ENCODE data around the gene MOB3B.

DNA sequence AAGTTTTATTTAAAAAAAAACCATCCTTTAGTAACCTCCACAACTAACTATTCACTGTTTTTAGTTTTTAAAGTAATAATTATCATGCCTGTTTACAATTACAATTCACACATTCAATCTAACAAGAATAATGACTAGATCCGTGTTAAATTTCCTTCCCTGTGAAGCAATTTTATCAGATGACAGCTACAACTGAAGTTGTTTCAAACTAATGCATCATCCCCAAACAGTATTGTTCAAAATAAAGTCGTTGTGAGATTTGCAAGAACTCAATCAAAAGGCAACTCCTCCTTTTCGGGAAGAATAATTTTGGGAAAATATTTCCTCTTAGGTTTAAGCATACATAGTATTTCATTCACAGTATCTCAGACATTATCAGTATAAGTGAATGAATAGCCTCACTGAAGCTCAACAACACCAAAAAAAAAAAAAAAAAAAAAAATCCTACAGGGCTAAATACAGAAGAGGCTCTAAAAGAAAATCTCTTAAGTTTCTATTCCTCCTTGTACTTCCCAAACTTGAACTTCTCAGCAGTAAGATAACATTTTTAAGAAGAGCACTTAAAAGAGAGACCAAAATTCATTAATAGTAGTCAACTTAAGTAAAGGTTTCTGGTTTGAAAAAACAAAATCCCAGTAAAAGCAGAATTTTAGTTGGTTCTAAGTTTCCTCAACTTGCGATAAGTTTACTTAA, 34.3 kb upstream of the MOB3B start:
- no peak for TF ChIP-seq CTCF (conservative IDR thresholded peaks at IDR 0.05; ENCODE audit: low read depth, low read length)
- TF ChIP-seq EZH2 (IDR thresholded peaks at IDR 0.05; ENCODE audit: low read length, unreplicated experiment), result no peak

Data from PC-3 (cell line).